NCI-H2107 treated with DMSO at 0.1 percent for 48 hours (cell line): ENCODE measurements around the gene MKX.
"Not testable (repeated sequence)": the region's sequence is repeated elsewhere in the genome, so short reads cannot be mapped to it uniquely, and the experiment has no call there.

Source experiments
- DNase-seq: peaks from one replicate; lab custom pipeline; 2025; ENCODE audit not compliant: unreplicated experiment; lab: John Stamatoyannopoulos, UW

MKX gene

GRCh38 chr10:27695088-27695487, 50.5 kb downstream of the MKX start:
- no peak for DNase-seq

GRCh38 chr10:27692663-27693062, 53.0 kb downstream of the MKX start:
- no peak for DNase-seq

GRCh38 chr10:27688991-27689390, 56.6 kb downstream of the MKX start:
- no peak for DNase-seq

- DNase-seq = no peak
Measured at GRCh38 chr10:27688276-27688675, 57.3 kb downstream of the MKX start.

GRCh38 chr10:27687743-27688142, 57.9 kb downstream of the MKX start:
- DNase-seq = no peak

- no peak for DNase-seq
Measured at GRCh38 chr10:27687326-27687725, 58.3 kb downstream of the MKX start.

GRCh38 chr10:27685681-27686080, 59.9 kb downstream of the MKX start:
- no peak for DNase-seq

- no peak for DNase-seq
Measured at GRCh38 chr10:27683226-27683625, 62.4 kb downstream of the MKX start.

GRCh38 chr10:27681795-27682194, 63.8 kb downstream of the MKX start:
- DNase-seq = not testable (repeated sequence)

- no peak for DNase-seq
Measured at GRCh38 chr10:27680691-27681605, 64.7 kb downstream of the MKX start.

- DNase-seq = no peak
Measured at GRCh38 chr10:27680006-27680557, 65.5 kb downstream of the MKX start.

- DNase-seq = no peak
Measured at GRCh38 chr10:27679369-27679912, 66.2 kb downstream of the MKX start.

GRCh38 chr10:27678166-27678565, 67.5 kb downstream of the MKX start:
- no peak for DNase-seq

GRCh38 chr10:27673065-27673464, 72.6 kb downstream of the MKX start:
- DNase-seq = no peak

GRCh38 chr10:27671821-27672220, 73.8 kb downstream of the MKX start:
- DNase-seq = no peak

GRCh38 chr10:27664461-27664860, 81.2 kb downstream of the MKX start:
- no peak for DNase-seq

GRCh38 chr10:27663621-27664020, 82.0 kb downstream of the MKX start:
- DNase-seq = no peak

GRCh38 chr10:27661514-27662286, 83.9 kb downstream of the MKX start:
- DNase-seq = no peak

GRCh38 chr10:27660711-27661110, 84.9 kb downstream of the MKX start:
- DNase-seq = no peak

- DNase-seq = no peak
Measured at GRCh38 chr10:27660268-27660667, 85.4 kb downstream of the MKX start.

- peak; percentile 46 for DNase-seq
Measured at GRCh38 chr10:27659786-27660185, 85.8 kb downstream of the MKX start.

- DNase-seq = no peak
Measured at GRCh38 chr10:27658788-27659187, 86.8 kb downstream of the MKX start.
